ENCODE results near the gene ADAMTS14. TPM values are rescaled to one million over a fixed set of nuclear protein-coding genes. Genes with fewer than 3 reads are reported as not detected.
A peak's percentile ranks its signal among the peaks of the same experiment; 100 is the strongest.

Gene ADAMTS14
- total RNA-seq, 2 donors from 2014 or later: 0.33 TPM; not detected in 1

DNA sequence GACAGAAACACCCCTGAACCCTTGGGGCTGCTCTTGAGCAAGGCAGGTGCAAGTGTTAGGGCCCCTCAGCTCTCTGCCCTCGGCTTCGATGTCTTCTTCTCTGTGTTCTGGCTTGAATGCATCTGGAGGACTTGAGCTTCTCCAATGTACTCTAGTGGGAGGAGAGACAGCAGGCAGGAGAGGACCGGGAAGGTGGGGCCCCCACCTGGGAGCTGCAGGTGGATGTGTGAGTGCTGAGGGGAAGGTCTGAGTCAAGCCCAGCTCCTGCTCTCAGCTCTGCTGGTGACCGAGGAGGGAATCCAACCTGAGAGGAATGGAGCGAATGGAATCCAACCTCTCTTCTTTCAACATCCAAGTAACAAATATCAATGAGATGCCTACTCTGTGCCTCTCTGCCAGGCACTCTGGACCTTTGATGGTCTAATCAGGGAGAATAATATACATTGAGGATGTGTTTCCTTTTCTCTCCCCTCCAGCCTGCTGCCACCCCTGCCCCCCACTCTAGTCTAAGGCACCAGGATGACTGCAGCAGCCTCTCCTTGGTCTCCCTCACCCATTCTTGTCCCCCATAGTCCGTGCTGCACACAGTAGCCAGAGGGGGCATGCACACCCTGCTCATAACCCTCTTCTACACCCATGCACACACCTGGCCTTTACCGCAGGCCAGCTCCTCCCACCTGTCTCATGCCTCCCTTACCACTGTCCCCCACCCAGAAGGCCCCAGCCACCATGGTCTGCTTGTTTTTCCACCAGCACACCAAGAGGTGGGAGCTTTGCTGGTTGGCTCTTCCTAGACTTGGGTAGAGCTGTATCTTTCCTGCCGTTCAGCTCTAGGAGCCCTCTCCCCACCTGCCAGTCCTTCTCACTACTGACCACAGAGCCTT is 99.2 kb downstream of the ADAMTS14 start:
- H3K9me3 ChIP-seq: no peaks in the 10 kb centered on the region
- 73 to 80% methylated on average over 8 of the region's 8 CpGs for WGBS, 2 donors
- no peak for ATAC-seq

GRCh38 chr10:70772627-70773026 is 100.3 kb downstream of the ADAMTS14 start:
- intact Hi-C loops (cut with DNase I): no loop called here

More for the DNA sequence above, 99.2 kb downstream of the ADAMTS14 start:
- no peak overlapping the region for H3K4me3 ChIP-seq
- TF ChIP-seq POLR2A (IDR thresholded peaks at IDR 0.05): no peak
- TF ChIP-seq, protein P1, sequence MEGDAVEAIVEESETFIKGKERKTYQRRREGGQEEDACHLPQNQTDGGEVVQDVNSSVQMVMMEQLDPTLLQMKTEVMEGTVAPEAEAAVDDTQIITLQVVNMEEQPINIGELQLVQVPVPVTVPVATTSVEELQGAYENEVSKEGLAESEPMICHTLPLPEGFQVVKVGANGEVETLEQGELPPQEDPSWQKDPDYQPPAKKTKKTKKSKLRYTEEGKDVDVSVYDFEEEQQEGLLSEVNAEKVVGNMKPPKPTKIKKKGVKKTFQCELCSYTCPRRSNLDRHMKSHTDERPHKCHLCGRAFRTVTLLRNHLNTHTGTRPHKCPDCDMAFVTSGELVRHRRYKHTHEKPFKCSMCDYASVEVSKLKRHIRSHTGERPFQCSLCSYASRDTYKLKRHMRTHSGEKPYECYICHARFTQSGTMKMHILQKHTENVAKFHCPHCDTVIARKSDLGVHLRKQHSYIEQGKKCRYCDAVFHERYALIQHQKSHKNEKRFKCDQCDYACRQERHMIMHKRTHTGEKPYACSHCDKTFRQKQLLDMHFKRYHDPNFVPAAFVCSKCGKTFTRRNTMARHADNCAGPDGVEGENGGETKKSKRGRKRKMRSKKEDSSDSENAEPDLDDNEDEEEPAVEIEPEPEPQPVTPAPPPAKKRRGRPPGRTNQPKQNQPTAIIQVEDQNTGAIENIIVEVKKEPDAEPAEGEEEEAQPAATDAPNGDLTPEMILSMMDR (IDR thresholded peaks at IDR 0.05): no peak
- no peaks in the 10 kb centered on the region for H3K27me3 ChIP-seq
- H3K27ac ChIP-seq: no peak overlapping the region
- no peaks in the 10 kb centered on the region for H3K4me1 ChIP-seq
- H3K36me3 ChIP-seq (replicated peaks in 1 of 2; ENCODE audit: insufficient read depth in 1 of 2, low read depth in 2 of 2): no peaks in the 10 kb centered on the region
- intact Hi-C loops (cut with DNase I): no loop called here
- peak in 1 of 4 donors; percentile 1 for DNase-seq

GRCh38 chr10:70773461-70773860 is 101.2 kb downstream of the ADAMTS14 start:
- intact Hi-C loops (cut with DNase I): no loop called here
- Histone ChIP-seq H3K4me1 (no peaks in the 10 kb centered on the region), H3K27me3 (no peaks in the 10 kb centered on the region), H3K27ac (no peak overlapping the region), H3K4me3 (no peak overlapping the region), H3K36me3 (replicated peaks in 1 of 2; ENCODE audit: insufficient read depth in 1 of 2, low read depth in 2 of 2) (no peaks in the 10 kb centered on the region), H3K9me3 (no peaks in the 10 kb centered on the region)
- ATAC-seq (no peak), DNase-seq (no peak)
- 74 to 80% methylated on average over 8 to 9 of the region's 9 CpGs for WGBS, 2 donors
- TF ChIP-seq POLR2A (IDR thresholded peaks at IDR 0.05): no peak
- TF ChIP-seq, protein P1 (IDR thresholded peaks at IDR 0.05): no peak

More at GRCh38 chr10:70772627-70773026, 100.3 kb downstream of the ADAMTS14 start:
- Histone ChIP-seq H3K4me1 (no peaks in the 10 kb centered on the region), H3K27me3 (no peaks in the 10 kb centered on the region), H3K9me3 (no peaks in the 10 kb centered on the region), H3K27ac (no peak overlapping the region), H3K36me3 (replicated peaks in 1 of 2; ENCODE audit: insufficient read depth in 1 of 2, low read depth in 2 of 2) (no peaks in the 10 kb centered on the region), H3K4me3 (no peak overlapping the region)
- WGBS, 2 donors: 70 to 85% methylated on average over 4 of the region's 4 CpGs
- TF ChIP-seq, protein P1 (IDR thresholded peaks at IDR 0.05): no peak
- no peak for TF ChIP-seq POLR2A (IDR thresholded peaks at IDR 0.05)
- DNase-seq: no peak
- ATAC-seq: no peak

- TF ChIP-seq, protein P1 (IDR thresholded peaks at IDR 0.05): no peak
- no peak for TF ChIP-seq POLR2A (IDR thresholded peaks at IDR 0.05)
- Histone ChIP-seq H3K9me3 (no peaks in the 10 kb centered on the region), H3K4me3 (no peak overlapping the region), H3K27me3 (no peaks in the 10 kb centered on the region), H3K4me1 (no peaks in the 10 kb centered on the region), H3K27ac (no peak overlapping the region), H3K36me3 (replicated peaks in 1 of 2; ENCODE audit: insufficient read depth in 1 of 2, low read depth in 2 of 2) (no peaks in the 10 kb centered on the region)
- intact Hi-C loops (cut with DNase I): no loop called here
- no peak for DNase-seq
- no peak for ATAC-seq
- WGBS, 2 donors: 73 to 77% methylated on average over 13 to 14 of the region's 14 CpGs
These were observed 101.9 kb downstream of the ADAMTS14 start for GRCh38 chr10:70773965-70774809.

All from body of pancreas (tissue), 4 donors.